Neural cell (in vitro differentiated cells): ENCODE results near the gene CEACAM3. TPM values are rescaled to one million over a fixed set of nuclear protein-coding genes. Genes with fewer than 3 reads are reported as not detected.

Source experiments
- H2AFZ ChIP-seq: fragments of 200-600, 300-800 bp; sonication (generic), shearing (Covaris generic); 2 replicates; pipeline ENCODE4 v1.6.0; 2014; ENCODE audit warnings: low read depth, mild to moderate bottlenecking, antibody characterized with exemption, low read length, moderate library complexity
- H3F3A ChIP-seq: fragments of 200-600 bp; shearing (Covaris generic); 2 replicates; pipeline ENCODE4 v1.6.1; 2016; ENCODE audit warnings: mild to moderate bottlenecking, moderate library complexity, mixed read lengths, antibody characterized with exemption, low read length; ENCODE audit not compliant: insufficient read depth, poor library complexity, severe bottlenecking
- H3K27ac ChIP-seq: fragments of 200-600, 300-800 bp; sonication (generic), shearing (Covaris generic); 2 replicates; pipeline ENCODE4 v1.5.1; 2014; ENCODE audit warnings: mild to moderate bottlenecking, low read length, moderate library complexity
- H3K27me3 ChIP-seq: fragments of 300-800, 200-600 bp; sonication (generic), shearing (Covaris generic); 2 replicates; pipeline ENCODE4 v1.6.0; 2014; ENCODE audit warnings: mild to moderate bottlenecking, low read depth, low read length, moderate library complexity; ENCODE audit not compliant: insufficient read depth
- H3K36me3 ChIP-seq: fragments of 300-800, 200-600 bp; sonication (generic), shearing (Covaris generic); 2 replicates; pipeline ENCODE4 v1.5.1; 2014; ENCODE audit warnings: mild to moderate bottlenecking, antibody characterized with exemption, low read length, moderate library complexity; ENCODE audit not compliant: insufficient read depth
- H3K4me2 ChIP-seq: fragments of 300-800, 200-600 bp; sonication (generic), shearing (Covaris generic); 2 replicates; pipeline ENCODE4 v1.6.0; 2014; ENCODE audit warnings: mild to moderate bottlenecking, low read length
- H3K4me3 ChIP-seq: fragments of 300-800, 200-600 bp; sonication (generic), shearing (Covaris generic); 2 replicates; pipeline ENCODE4 v1.5.1; 2014; ENCODE audit warnings: mild to moderate bottlenecking, low read length, moderate library complexity
- H3K79me2 ChIP-seq: fragments of 200-600 bp; shearing (Covaris generic); replicated peaks from 2 replicates; pipeline ENCODE4 v1.6.0; 2014; ENCODE audit warnings: mild to moderate bottlenecking, low read length, moderate library complexity; ENCODE audit not compliant: insufficient read depth
- H3K9ac ChIP-seq: fragments of 300-800, 200-600 bp; sonication (generic), shearing (Covaris generic); 2 replicates; pipeline ENCODE4 v1.6.1; 2016; ENCODE audit warnings: mild to moderate bottlenecking, low read length, mixed read lengths
- H3K9me2 ChIP-seq: fragments of 200-600 bp; shearing (Covaris generic); 2 replicates; pipeline ENCODE4 v1.6.1; 2016; ENCODE audit warnings: mild to moderate bottlenecking, low read length, mixed read lengths; ENCODE audit not compliant: insufficient read depth
- H3K9me3 ChIP-seq: fragments of 200-600, 300-800 bp; sonication (generic), shearing (Covaris generic); 2 replicates; pipeline ENCODE4 v1.6.1; 2016; ENCODE audit warnings: mild to moderate bottlenecking, mixed run types, low read length, moderate library complexity, mixed read lengths
- H4K20me1 ChIP-seq: fragments of 200-600 bp; shearing (Covaris generic); 2 replicates; pipeline ENCODE4 v1.6.1; 2016; ENCODE audit warnings: mild to moderate bottlenecking, mixed run types; ENCODE audit not compliant: insufficient read depth
- EP300 ChIP-seq: fragments of 450-650 bp; conservative IDR thresholded peaks from 2 replicates; pipeline ENCODE4 v1.6.1; 2014; ENCODE audit warnings: antibody characterized with exemption, mild to moderate bottlenecking, moderate library complexity; ENCODE audit not compliant: poor library complexity, severe bottlenecking
- EZH2 ChIP-seq: fragments of 200-600, 300-800 bp; shearing (Covaris generic), sonication (generic); IDR thresholded peaks from 2 replicates; pipeline ENCODE4 v1.6.1; 2014; ENCODE audit warnings: antibody characterized with exemption, low read length, borderline replicate concordance, mild to moderate bottlenecking; ENCODE audit not compliant: insufficient read depth, poor library complexity, severe bottlenecking
- MXI1 ChIP-seq: fragments of 450-650 bp; conservative IDR thresholded peaks from 2 replicates; pipeline ENCODE4 v1.6.1; 2014; ENCODE audit warnings: antibody characterized with exemption, mild to moderate bottlenecking; ENCODE audit not compliant: poor library complexity, severe bottlenecking
- POLR2AphosphoS5 ChIP-seq: IDR thresholded peaks from 2 replicates; pipeline ENCODE4 v1.6.1; 2012
- RAD21 ChIP-seq: fragments of 450-650 bp; conservative IDR thresholded peaks from 2 replicates; pipeline ENCODE4 v1.6.1; 2014; ENCODE audit warnings: antibody characterized with exemption, mild to moderate bottlenecking, moderate library complexity
- SMC3 ChIP-seq: fragments of 450-650 bp; conservative IDR thresholded peaks from 2 replicates; pipeline ENCODE4 v1.6.1; 2014; ENCODE audit warnings: antibody characterized with exemption, mild to moderate bottlenecking, moderate library complexity; ENCODE audit not compliant: poor library complexity
- TAF1 ChIP-seq: IDR thresholded peaks from 2 replicates; pipeline ENCODE4 v1.6.1; 2012; ENCODE audit warnings: low read depth
- polyA plus RNA-seq: library from polyadenylated mRNA; depleted of rRNA; stranded (reverse); fragments of >200 nt; gene quantifications from 2 replicates; pipeline ENCODE4 v1.2.3, GENCODE V29; 2014
- TF ChIP-seq, protein P1 (sequence below): IDR thresholded peaks from 2 replicates; pipeline ENCODE4 v1.6.1; 2012; ENCODE audit warnings: borderline replicate concordance
- TF ChIP-seq, protein P2 (sequence below): fragments of 450-650 bp; IDR thresholded peaks from 2 replicates; pipeline ENCODE4 v1.5.1; 2014; ENCODE audit warnings: antibody characterized with exemption, mild to moderate bottlenecking, moderate library complexity; ENCODE audit not compliant: poor library complexity, severe bottlenecking

The CEACAM3 gene
- polyA plus RNA-seq, 1 donor from 2014 or later = not detected

DNA sequence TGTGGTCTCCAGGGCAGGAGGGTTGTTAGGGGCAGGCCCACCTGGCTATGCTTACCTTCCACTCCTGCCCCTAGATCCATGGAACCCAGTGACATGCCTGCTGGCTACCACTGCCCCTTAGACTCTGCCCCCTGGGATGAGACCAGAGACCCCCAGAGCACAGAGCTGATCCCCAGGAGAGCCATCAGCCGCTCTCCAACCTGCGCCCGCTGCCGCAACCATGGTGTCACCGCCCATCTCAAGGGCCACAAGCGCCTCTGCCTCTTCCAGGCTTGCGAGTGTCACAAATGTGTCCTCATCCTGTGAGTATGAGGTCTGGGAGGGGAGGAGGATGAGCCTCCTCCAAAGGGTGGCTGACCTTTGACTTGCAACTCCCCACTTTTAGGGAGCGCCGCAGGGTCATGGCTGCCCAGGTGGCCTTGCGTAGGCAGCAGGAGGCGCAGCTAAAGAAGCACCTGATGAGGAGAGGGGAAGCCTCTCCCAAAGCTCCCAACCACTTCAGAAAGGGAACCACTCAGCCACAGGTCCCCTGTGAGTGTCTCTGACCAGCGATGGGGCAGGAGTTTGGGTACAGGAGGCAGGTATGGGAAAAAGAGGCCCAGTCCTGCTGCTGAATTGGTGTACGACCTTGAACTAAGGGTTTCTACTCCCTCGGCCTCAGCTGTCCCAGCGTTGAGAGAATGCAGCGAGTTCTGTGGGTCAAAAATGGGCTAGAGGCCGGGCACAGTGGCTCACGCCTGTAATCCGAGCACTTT, 51.1 kb downstream of the CEACAM3 start:
- H3K36me3 ChIP-seq = no peaks in the 10 kb centered on the region

DNA sequence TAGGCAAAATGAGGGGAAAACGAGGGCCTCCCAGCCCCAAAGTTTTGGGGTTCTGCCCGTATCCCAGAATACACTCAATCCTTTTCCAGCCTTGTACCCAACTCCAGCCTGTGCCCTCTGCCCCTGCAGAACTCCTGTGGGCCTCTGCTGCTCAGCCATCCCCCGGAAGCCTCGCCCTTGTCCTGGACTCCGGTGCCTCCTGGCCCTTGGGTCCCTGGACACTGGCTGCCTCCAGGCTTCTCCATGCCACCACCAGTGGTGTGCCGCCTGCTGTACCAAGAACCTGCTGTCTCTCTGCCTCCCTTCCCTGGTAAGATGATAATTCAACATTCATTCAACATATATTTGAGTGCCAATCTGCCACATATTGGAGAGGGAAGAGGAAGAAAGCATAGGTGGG, 52.3 kb downstream of the CEACAM3 start:
- no peaks in the 10 kb centered on the region for H3F3A ChIP-seq
- H4K20me1 ChIP-seq = no peaks in the 10 kb centered on the region
- no peak overlapping the region for H3K4me3 ChIP-seq
- peaks cover 3% of the 10 kb centered on the region for H3K27me3 ChIP-seq
- no peak for TF ChIP-seq RAD21
- no peak for TF ChIP-seq POLR2AphosphoS5
- no peak for TF ChIP-seq TAF1
- TF ChIP-seq SMC3 = no peak
- no peak for TF ChIP-seq MXI1
- TF ChIP-seq, protein P1, sequence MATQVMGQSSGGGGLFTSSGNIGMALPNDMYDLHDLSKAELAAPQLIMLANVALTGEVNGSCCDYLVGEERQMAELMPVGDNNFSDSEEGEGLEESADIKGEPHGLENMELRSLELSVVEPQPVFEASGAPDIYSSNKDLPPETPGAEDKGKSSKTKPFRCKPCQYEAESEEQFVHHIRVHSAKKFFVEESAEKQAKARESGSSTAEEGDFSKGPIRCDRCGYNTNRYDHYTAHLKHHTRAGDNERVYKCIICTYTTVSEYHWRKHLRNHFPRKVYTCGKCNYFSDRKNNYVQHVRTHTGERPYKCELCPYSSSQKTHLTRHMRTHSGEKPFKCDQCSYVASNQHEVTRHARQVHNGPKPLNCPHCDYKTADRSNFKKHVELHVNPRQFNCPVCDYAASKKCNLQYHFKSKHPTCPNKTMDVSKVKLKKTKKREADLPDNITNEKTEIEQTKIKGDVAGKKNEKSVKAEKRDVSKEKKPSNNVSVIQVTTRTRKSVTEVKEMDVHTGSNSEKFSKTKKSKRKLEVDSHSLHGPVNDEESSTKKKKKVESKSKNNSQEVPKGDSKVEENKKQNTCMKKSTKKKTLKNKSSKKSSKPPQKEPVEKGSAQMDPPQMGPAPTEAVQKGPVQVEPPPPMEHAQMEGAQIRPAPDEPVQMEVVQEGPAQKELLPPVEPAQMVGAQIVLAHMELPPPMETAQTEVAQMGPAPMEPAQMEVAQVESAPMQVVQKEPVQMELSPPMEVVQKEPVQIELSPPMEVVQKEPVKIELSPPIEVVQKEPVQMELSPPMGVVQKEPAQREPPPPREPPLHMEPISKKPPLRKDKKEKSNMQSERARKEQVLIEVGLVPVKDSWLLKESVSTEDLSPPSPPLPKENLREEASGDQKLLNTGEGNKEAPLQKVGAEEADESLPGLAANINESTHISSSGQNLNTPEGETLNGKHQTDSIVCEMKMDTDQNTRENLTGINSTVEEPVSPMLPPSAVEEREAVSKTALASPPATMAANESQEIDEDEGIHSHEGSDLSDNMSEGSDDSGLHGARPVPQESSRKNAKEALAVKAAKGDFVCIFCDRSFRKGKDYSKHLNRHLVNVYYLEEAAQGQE = no peak
- TF ChIP-seq, protein P2, sequence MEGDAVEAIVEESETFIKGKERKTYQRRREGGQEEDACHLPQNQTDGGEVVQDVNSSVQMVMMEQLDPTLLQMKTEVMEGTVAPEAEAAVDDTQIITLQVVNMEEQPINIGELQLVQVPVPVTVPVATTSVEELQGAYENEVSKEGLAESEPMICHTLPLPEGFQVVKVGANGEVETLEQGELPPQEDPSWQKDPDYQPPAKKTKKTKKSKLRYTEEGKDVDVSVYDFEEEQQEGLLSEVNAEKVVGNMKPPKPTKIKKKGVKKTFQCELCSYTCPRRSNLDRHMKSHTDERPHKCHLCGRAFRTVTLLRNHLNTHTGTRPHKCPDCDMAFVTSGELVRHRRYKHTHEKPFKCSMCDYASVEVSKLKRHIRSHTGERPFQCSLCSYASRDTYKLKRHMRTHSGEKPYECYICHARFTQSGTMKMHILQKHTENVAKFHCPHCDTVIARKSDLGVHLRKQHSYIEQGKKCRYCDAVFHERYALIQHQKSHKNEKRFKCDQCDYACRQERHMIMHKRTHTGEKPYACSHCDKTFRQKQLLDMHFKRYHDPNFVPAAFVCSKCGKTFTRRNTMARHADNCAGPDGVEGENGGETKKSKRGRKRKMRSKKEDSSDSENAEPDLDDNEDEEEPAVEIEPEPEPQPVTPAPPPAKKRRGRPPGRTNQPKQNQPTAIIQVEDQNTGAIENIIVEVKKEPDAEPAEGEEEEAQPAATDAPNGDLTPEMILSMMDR = no peak
- no peak for TF ChIP-seq EZH2
- TF ChIP-seq EP300 = no peak
- H3K9me3 ChIP-seq = no peaks in the 10 kb centered on the region
- no peaks in the 10 kb centered on the region for H3K79me2 ChIP-seq
- no peaks in the 10 kb centered on the region for H3K9me2 ChIP-seq
- no peaks in the 10 kb centered on the region for H3K36me3 ChIP-seq
- no peak overlapping the region for H3K4me2 ChIP-seq
- H3K9ac ChIP-seq = no peak overlapping the region
- no peak overlapping the region for H3K27ac ChIP-seq
- H2AFZ ChIP-seq = no peak overlapping the region

More for the DNA sequence above, 51.1 kb downstream of the CEACAM3 start:
- Histone ChIP-seq H4K20me1 (no peaks in the 10 kb centered on the region), H3K27me3 (no peaks in the 10 kb centered on the region), H3K4me2 (no peak overlapping the region), H3K4me3 (no peak overlapping the region), H3F3A (no peaks in the 10 kb centered on the region), H2AFZ (no peak overlapping the region), H3K9me3 (no peaks in the 10 kb centered on the region), H3K79me2 (no peaks in the 10 kb centered on the region), H3K9ac (no peak overlapping the region), H3K27ac (no peak overlapping the region), H3K9me2 (no peaks in the 10 kb centered on the region)
- TF ChIP-seq EZH2 (no peak), TAF1 (no peak), POLR2AphosphoS5 (no peak), MXI1 (no peak), SMC3 (no peak), RAD21 (no peak), EP300 (no peak)
- TF ChIP-seq, protein P2 = no peak
- TF ChIP-seq, protein P1 = no peak
